ENCODE results near the gene ZBTB20. TPM values are rescaled to one million over a fixed set of nuclear protein-coding genes. Genes with fewer than 3 reads are reported as not detected.

Gene ZBTB20
- total RNA-seq, 1 experiment from 2014 or later = 3.7 TPM

GRCh38 chr3:114435386-114436115 is 711.5 kb downstream of the ZBTB20 start:
- Histone ChIP-seq H3K36me3 (ENCODE audit: low read depth, low read length) (no peaks in the 10 kb centered on the region), H3F3A (ENCODE audit: low read length, unreplicated experiment) (no peaks in the 10 kb centered on the region), H2AFZ (ENCODE audit: low read length) (no peak overlapping the region), H4K20me1 (ENCODE audit: low read length) (no peaks in the 10 kb centered on the region), H3K27ac (ENCODE audit: low read length) (no peak overlapping the region), H3K4me1 (ENCODE audit: insufficient read depth, low read length) (no peaks in the 10 kb centered on the region), H3K9ac (ENCODE audit: low read length) (no peak overlapping the region), H3K4me2 (ENCODE audit: low read length) (no peak overlapping the region), H3K9me2 (replicated peaks; ENCODE audit: low read length) (no peaks in the 10 kb centered on the region), H3K9me3 (ENCODE audit: low read length) (no peaks in the 10 kb centered on the region), H3K79me2 (ENCODE audit: low read length) (no peaks in the 10 kb centered on the region), H3K4me3 (ENCODE audit: low read length) (no peak overlapping the region), H3K27me3 (ENCODE audit: low read length) (no peaks in the 10 kb centered on the region)
- TF ChIP-seq CTCF (conservative IDR thresholded peaks at IDR 0.05; ENCODE audit: low read depth, low read length) (no peak), EZH2 (IDR thresholded peaks at IDR 0.05; ENCODE audit: low read length, unreplicated experiment) (no peak), EZH2phosphoT487 (IDR thresholded peaks at IDR 0.05; ENCODE audit: borderline replicate concordance, low read length) (no peak)
- no TSS peak for BruUV-seq (replicated peaks)
- ATAC-seq (no peak; the same call in 1 of the 2 replicates), DNase-seq (no peak)
- CTCF ChIA-PET = no interaction called here
- intact Hi-C loops (cut with micrococcal nuclease) = no loop called here
- POLR2A ChIA-PET (ENCODE audit: unreplicated experiment) = interaction anchor here (0.6 kb wide), 1 partner anchor 42 kb away, joined by 3 read pairs; no protein-coding TSS in a partner anchor

- no peaks in the 10 kb centered on the region for H3K9me3 ChIP-seq (ENCODE audit: low read length)
- H3K9me2 ChIP-seq (replicated peaks; ENCODE audit: low read length) = no peaks in the 10 kb centered on the region
- intact Hi-C loops (cut with micrococcal nuclease) = no loop called here
- no peak for ATAC-seq
- 0 out of 2 replicates have a peak, but pooled peaks cover 4% of the 10 kb centered on the region for H3K27me3 ChIP-seq (ENCODE audit: low read length)
- H2AFZ ChIP-seq (ENCODE audit: low read length) = no peak overlapping the region
- H3K9ac ChIP-seq (ENCODE audit: low read length) = no peak overlapping the region
- TF ChIP-seq EZH2 (IDR thresholded peaks at IDR 0.05; ENCODE audit: low read length, unreplicated experiment) (no peak), EZH2phosphoT487 (IDR thresholded peaks at IDR 0.05; ENCODE audit: borderline replicate concordance, low read length) (no peak), CTCF (conservative IDR thresholded peaks at IDR 0.05; ENCODE audit: low read depth, low read length) (no peak)
- no peak overlapping the region for H3K4me3 ChIP-seq (ENCODE audit: low read length)
- no peak for DNase-seq
- H3K4me2 ChIP-seq (ENCODE audit: low read length) = no peak overlapping the region
- H3K4me1 ChIP-seq (ENCODE audit: insufficient read depth, low read length) = no peaks in the 10 kb centered on the region
- CTCF ChIA-PET = no interaction called here
- H3K79me2 ChIP-seq (ENCODE audit: low read length) = no peaks in the 10 kb centered on the region
- H3F3A ChIP-seq (ENCODE audit: low read length, unreplicated experiment) = no peaks in the 10 kb centered on the region
- POLR2A ChIA-PET (ENCODE audit: unreplicated experiment) = no interaction called here
- no peak overlapping the region for H3K27ac ChIP-seq (ENCODE audit: low read length)
- no peaks in the 10 kb centered on the region for H4K20me1 ChIP-seq (ENCODE audit: low read length)
- no peaks in the 10 kb centered on the region for H3K36me3 ChIP-seq (ENCODE audit: low read depth, low read length)
- BruUV-seq (replicated peaks) = no TSS peak
Observed at GRCh38 chr3:114432310-114432709, 714.8 kb downstream of the ZBTB20 start.

GRCh38 chr3:114428044-114428595 is 719.0 kb downstream of the ZBTB20 start:
- POLR2A ChIA-PET (ENCODE audit: unreplicated experiment) = no interaction called here
- no peak overlapping the region for H3K4me2 ChIP-seq (ENCODE audit: low read length)
- intact Hi-C loops (cut with micrococcal nuclease) = no loop called here
- H3K4me1 ChIP-seq (ENCODE audit: insufficient read depth, low read length) = no peaks in the 10 kb centered on the region
- no peaks in the 10 kb centered on the region for H4K20me1 ChIP-seq (ENCODE audit: low read length)
- no peak overlapping the region for H3K27ac ChIP-seq (ENCODE audit: low read length)
- H3K79me2 ChIP-seq (ENCODE audit: low read length) = no peaks in the 10 kb centered on the region
- no TSS peak for BruUV-seq (replicated peaks)
- no peak for ATAC-seq
- DNase-seq = no peak
- H3K27me3 ChIP-seq (ENCODE audit: low read length) = peaks cover 6% of the 10 kb centered on the region; the same call in 1 of the 2 replicates
- no peaks in the 10 kb centered on the region for H3K9me3 ChIP-seq (ENCODE audit: low read length)
- CTCF ChIA-PET = no interaction called here
- no peak overlapping the region for H3K9ac ChIP-seq (ENCODE audit: low read length)
- H2AFZ ChIP-seq (ENCODE audit: low read length) = no peak overlapping the region
- no peak overlapping the region for H3K4me3 ChIP-seq (ENCODE audit: low read length)
- TF ChIP-seq EZH2phosphoT487 (IDR thresholded peaks at IDR 0.05; ENCODE audit: borderline replicate concordance, low read length) (no peak), EZH2 (IDR thresholded peaks at IDR 0.05; ENCODE audit: low read length, unreplicated experiment) (no peak)
- H3F3A ChIP-seq (ENCODE audit: low read length, unreplicated experiment) = no peaks in the 10 kb centered on the region
- H3K36me3 ChIP-seq (ENCODE audit: low read depth, low read length) = no peaks in the 10 kb centered on the region
- no peaks in the 10 kb centered on the region for H3K9me2 ChIP-seq (replicated peaks; ENCODE audit: low read length)

Data from PC-3 (cell line).